Measurements from ENCODE around the gene NUP214.

NUP214 gene

GRCh38 chr9:131235480-131235851 lies 110.1 kb downstream of the NUP214 start:
- TF ChIP-seq EZH2phosphoT487 (IDR thresholded peaks at IDR 0.05; ENCODE audit: low read depth), result no peak
- TF ChIP-seq CTCF (IDR thresholded peaks at IDR 0.05; ENCODE audit: low read depth, low read length), result no peak
- Histone ChIP-seq H3K9me3 (ENCODE audit: insufficient read depth, low read length) (no peaks in the 10 kb centered on the region), H3K9ac (ENCODE audit: low read length) (no peak overlapping the region), H3K4me2 (ENCODE audit: low read length) (no peak overlapping the region), H3K4me1 (ENCODE audit: low read length) (peaks cover 7% of the 10 kb centered on the region; the same call in 1 of the 2 replicates), H2AFZ (ENCODE audit: low read depth, low read length) (no peak overlapping the region), H4K20me1 (ENCODE audit: insufficient read depth, low read length) (no peaks in the 10 kb centered on the region), H3K36me3 (replicated peaks; ENCODE audit: low read depth, low read length) (peaks cover 22% of the 10 kb centered on the region), H3K27ac (ENCODE audit: low read length) (no peak overlapping the region), H3K79me2 (ENCODE audit: low read length) (no peaks in the 10 kb centered on the region), H3K4me3 (ENCODE audit: low read length) (no peak overlapping the region), H3K27me3 (ENCODE audit: low read depth, low read length) (no peaks in the 10 kb centered on the region)

- H3K4me3 ChIP-seq (ENCODE audit: low read length), result no peak overlapping the region
- no peaks in the 10 kb centered on the region for H3K9me3 ChIP-seq (ENCODE audit: insufficient read depth, low read length)
- peaks cover 22% of the 10 kb centered on the region for H3K36me3 ChIP-seq (replicated peaks; ENCODE audit: low read depth, low read length)
- peaks cover 7% of the 10 kb centered on the region; the same call in 1 of the 2 replicates for H3K4me1 ChIP-seq (ENCODE audit: low read length)
- no peak overlapping the region for H3K4me2 ChIP-seq (ENCODE audit: low read length)
- TF ChIP-seq CTCF (IDR thresholded peaks at IDR 0.05; ENCODE audit: low read depth, low read length) (no peak), EZH2phosphoT487 (IDR thresholded peaks at IDR 0.05; ENCODE audit: low read depth) (no peak)
- no peak overlapping the region for H3K27ac ChIP-seq (ENCODE audit: low read length)
- H4K20me1 ChIP-seq (ENCODE audit: insufficient read depth, low read length), result no peaks in the 10 kb centered on the region
- H3K27me3 ChIP-seq (ENCODE audit: low read depth, low read length), result no peaks in the 10 kb centered on the region
- no peaks in the 10 kb centered on the region for H3K79me2 ChIP-seq (ENCODE audit: low read length)
- H3K9ac ChIP-seq (ENCODE audit: low read length), result no peak overlapping the region
- no peak overlapping the region for H2AFZ ChIP-seq (ENCODE audit: low read depth, low read length)
Measured at GRCh38 chr9:131236161-131236560, 110.8 kb downstream of the NUP214 start.

GRCh38 chr9:131236761-131237160 lies 111.4 kb downstream of the NUP214 start:
- Histone ChIP-seq H3K4me1 (ENCODE audit: low read length) (peaks cover 7% of the 10 kb centered on the region; the same call in 1 of the 2 replicates), H4K20me1 (ENCODE audit: insufficient read depth, low read length) (no peaks in the 10 kb centered on the region), H3K9ac (ENCODE audit: low read length) (no peak overlapping the region), H2AFZ (ENCODE audit: low read depth, low read length) (no peak overlapping the region), H3K9me3 (ENCODE audit: insufficient read depth, low read length) (no peaks in the 10 kb centered on the region), H3K27me3 (ENCODE audit: low read depth, low read length) (no peaks in the 10 kb centered on the region), H3K4me3 (ENCODE audit: low read length) (no peak overlapping the region), H3K79me2 (ENCODE audit: low read length) (no peaks in the 10 kb centered on the region), H3K27ac (ENCODE audit: low read length) (no peak overlapping the region), H3K36me3 (replicated peaks; ENCODE audit: low read depth, low read length) (peaks cover 19% of the 10 kb centered on the region), H3K4me2 (ENCODE audit: low read length) (no peak overlapping the region)
- TF ChIP-seq CTCF (IDR thresholded peaks at IDR 0.05; ENCODE audit: low read depth, low read length) (no peak), EZH2phosphoT487 (IDR thresholded peaks at IDR 0.05; ENCODE audit: low read depth) (no peak)

GRCh38 chr9:131237291-131237690 lies 111.9 kb downstream of the NUP214 start:
- H3K4me1 ChIP-seq (ENCODE audit: low read length), result peaks cover 7% of the 10 kb centered on the region; the same call in 1 of the 2 replicates
- H3K27me3 ChIP-seq (ENCODE audit: low read depth, low read length), result no peaks in the 10 kb centered on the region

More at GRCh38 chr9:131237291-131237690, 111.9 kb downstream of the NUP214 start:
- Histone ChIP-seq H3K9me3 (ENCODE audit: insufficient read depth, low read length) (no peaks in the 10 kb centered on the region), H3K36me3 (replicated peaks; ENCODE audit: low read depth, low read length) (peaks cover 14% of the 10 kb centered on the region), H3K4me3 (ENCODE audit: low read length) (no peak overlapping the region), H3K27ac (ENCODE audit: low read length) (no peak overlapping the region), H2AFZ (ENCODE audit: low read depth, low read length) (no peak overlapping the region), H3K79me2 (ENCODE audit: low read length) (no peaks in the 10 kb centered on the region), H3K4me2 (ENCODE audit: low read length) (no peak overlapping the region), H4K20me1 (ENCODE audit: insufficient read depth, low read length) (no peaks in the 10 kb centered on the region), H3K9ac (ENCODE audit: low read length) (no peak overlapping the region)
- TF ChIP-seq EZH2phosphoT487 (IDR thresholded peaks at IDR 0.05; ENCODE audit: low read depth) (no peak), CTCF (IDR thresholded peaks at IDR 0.05; ENCODE audit: low read depth, low read length) (no peak)
